ENCODE measurements around the gene MLLT3. TPM values are rescaled to one million over a fixed set of nuclear protein-coding genes. Genes with fewer than 3 reads are reported as not detected.

MLLT3 gene
- total RNA-seq, 4 donors from 2014 or later = 9.4 to 38.2 (median 30.2) TPM

DNA sequence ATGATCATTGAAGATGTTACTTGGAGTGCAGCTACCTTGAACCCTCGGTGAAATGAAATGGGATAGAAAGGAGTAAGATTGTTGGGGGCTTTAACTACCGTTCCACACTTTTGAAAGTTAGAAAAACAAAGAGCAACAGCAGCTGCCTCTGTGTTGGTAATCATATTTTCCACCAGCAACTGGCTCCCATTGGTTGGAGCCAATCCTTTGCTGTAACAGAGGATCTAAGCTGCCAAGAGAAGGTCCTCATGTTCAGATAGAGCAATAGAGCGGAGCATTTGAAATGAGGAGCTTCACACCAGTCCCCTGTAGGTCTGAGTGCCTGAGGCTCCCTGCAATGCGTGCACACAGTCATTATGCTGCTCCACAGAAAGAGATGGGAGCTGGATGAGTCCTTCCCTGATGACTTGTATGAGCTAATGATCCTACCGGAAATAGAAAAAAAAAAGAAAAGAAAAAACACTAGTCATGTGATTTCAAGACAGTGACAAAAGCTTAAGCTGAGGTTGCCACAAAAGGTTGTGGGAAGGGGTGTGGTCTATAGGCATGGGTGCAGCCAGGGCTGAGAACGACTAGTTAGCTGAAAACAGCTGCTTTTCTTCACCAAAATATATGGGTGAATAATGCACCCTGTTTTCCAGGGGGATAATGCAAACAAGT lies 300.7 kb downstream of the MLLT3 start:
- intact Hi-C loops (cut with DNase I; ENCODE audit: low total_unique reads) (no loop called here), in situ Hi-C loops (cut with MboI; ENCODE audit: low pct_ligation_motif_present in 1 of 4, low pct_unique_long_range_greater_than_20kb in 1 of 4, low sequenced_read_pairs in 3 of 4) (no loop called here)
- Histone ChIP-seq H3K4me1 (peaks cover 0 to 4% (median 0%) of the 10 kb centered on the region in 4 donors), H3K27ac (no peak overlapping the region), H3K27me3 (no peaks in the 10 kb centered on the region), H3K4me3 (no peak overlapping the region), H3K36me3 (no peaks in the 10 kb centered on the region), H3K9me3 (no peaks in the 10 kb centered on the region)
- TF ChIP-seq EP300 (IDR thresholded peaks at IDR 0.05; ENCODE audit: low read depth) = no peak
- TF ChIP-seq, protein P1, sequence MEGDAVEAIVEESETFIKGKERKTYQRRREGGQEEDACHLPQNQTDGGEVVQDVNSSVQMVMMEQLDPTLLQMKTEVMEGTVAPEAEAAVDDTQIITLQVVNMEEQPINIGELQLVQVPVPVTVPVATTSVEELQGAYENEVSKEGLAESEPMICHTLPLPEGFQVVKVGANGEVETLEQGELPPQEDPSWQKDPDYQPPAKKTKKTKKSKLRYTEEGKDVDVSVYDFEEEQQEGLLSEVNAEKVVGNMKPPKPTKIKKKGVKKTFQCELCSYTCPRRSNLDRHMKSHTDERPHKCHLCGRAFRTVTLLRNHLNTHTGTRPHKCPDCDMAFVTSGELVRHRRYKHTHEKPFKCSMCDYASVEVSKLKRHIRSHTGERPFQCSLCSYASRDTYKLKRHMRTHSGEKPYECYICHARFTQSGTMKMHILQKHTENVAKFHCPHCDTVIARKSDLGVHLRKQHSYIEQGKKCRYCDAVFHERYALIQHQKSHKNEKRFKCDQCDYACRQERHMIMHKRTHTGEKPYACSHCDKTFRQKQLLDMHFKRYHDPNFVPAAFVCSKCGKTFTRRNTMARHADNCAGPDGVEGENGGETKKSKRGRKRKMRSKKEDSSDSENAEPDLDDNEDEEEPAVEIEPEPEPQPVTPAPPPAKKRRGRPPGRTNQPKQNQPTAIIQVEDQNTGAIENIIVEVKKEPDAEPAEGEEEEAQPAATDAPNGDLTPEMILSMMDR (IDR thresholded peaks at IDR 0.05) = no peak
- no peak for TF ChIP-seq POLR2AphosphoS5 (IDR thresholded peaks at IDR 0.05)
- TF ChIP-seq POLR2A (IDR thresholded peaks at IDR 0.05) = no peak
- DNase-seq = no peak
- WGBS, 2 donors (ENCODE audit: low coverage in 1 of 2) = 64 to 84% methylated on average over 3 to 6 of the region's 6 CpGs

DNA sequence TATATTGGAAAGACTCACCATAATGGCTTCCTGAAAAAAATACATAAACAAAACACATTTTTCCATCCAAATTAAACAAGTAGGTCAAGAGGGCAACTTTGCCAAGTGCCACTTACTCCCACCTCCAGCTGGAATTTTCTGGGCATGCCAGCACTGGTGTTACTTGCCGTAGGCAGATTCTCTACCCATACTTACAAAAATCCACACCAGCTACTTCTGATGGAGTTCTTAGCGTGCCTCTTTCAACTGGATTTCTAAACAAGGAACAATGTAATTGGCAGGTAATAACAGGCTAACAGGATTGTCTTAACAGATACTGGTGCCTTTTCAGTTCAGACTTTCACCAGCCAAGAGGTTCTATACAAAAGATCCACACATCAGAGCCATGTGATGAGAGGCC lies 301.4 kb downstream of the MLLT3 start:
- DNase-seq = no peak
- TF ChIP-seq, protein P1 (IDR thresholded peaks at IDR 0.05) = no peak
- TF ChIP-seq POLR2A (IDR thresholded peaks at IDR 0.05) = no peak
- no peak for TF ChIP-seq POLR2AphosphoS5 (IDR thresholded peaks at IDR 0.05)
- TF ChIP-seq EP300 (IDR thresholded peaks at IDR 0.05; ENCODE audit: low read depth) = no peak
- Histone ChIP-seq H3K9me3 (no peaks in the 10 kb centered on the region), H3K36me3 (no peaks in the 10 kb centered on the region), H3K4me1 (peaks cover 0 to 4% (median 0%) of the 10 kb centered on the region in 4 donors), H3K4me3 (no peak overlapping the region), H3K27me3 (no peaks in the 10 kb centered on the region), H3K27ac (peak overlapping the region in 1 of 4 donors; percentile 62)
- WGBS, 2 donors (ENCODE audit: low coverage in 1 of 2) = 60 to 100% methylated on average over 1 to 2 of the region's 2 CpGs
- intact Hi-C loops (cut with DNase I; ENCODE audit: low total_unique reads) (no loop called here), in situ Hi-C loops (cut with MboI; ENCODE audit: low pct_ligation_motif_present in 1 of 4, low pct_unique_long_range_greater_than_20kb in 1 of 4, low sequenced_read_pairs in 3 of 4) (no loop called here)

DNA sequence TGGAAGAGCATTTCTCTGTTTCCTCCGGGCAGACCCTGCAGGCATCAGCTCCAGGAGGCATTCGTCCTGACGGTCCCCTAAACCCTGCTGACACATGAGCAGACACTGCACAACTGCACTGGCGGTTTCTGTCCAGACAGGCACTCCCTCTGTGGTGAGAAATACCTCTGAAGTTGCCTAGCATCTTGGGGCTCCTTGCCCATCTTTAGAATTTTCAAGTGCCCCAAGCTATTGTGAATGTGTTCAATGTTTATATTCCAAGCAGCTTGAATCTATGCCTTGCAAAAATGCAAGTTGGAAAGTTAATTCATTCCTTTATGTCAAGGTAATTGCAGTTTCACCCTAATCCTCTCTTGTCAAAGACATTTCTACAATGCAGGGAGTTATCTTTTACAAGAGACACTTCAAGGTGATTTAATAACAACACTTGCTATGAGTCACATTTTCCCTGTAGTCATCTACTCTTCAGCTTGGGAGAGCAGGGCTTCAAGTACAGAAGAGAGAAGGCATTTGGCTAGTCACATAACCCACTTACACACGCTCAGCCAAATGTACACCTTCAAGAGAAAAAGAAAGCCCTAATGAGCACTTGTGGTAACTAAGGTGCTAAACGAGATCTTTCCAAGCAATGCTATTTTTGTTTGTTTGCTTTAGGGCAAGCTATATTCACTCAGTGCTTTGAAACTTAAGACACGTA lies 302.5 kb downstream of the MLLT3 start:
- no peak for DNase-seq
- peak overlapping the region in 3 of 4 donors; percentile 58 to 62 (median 61) for H3K27ac ChIP-seq
- H3K4me3 ChIP-seq = no peak overlapping the region
- TF ChIP-seq POLR2A (IDR thresholded peaks at IDR 0.05) = no peak
- peak in 2 of 3 donors; percentile 37 to 73 for TF ChIP-seq POLR2AphosphoS5 (IDR thresholded peaks at IDR 0.05)
- H3K9me3 ChIP-seq = no peaks in the 10 kb centered on the region
- 41 to 77% methylated on average over 3 to 7 of the region's 7 CpGs for WGBS, 2 donors (ENCODE audit: low coverage in 1 of 2)
- no peaks in the 10 kb centered on the region for H3K36me3 ChIP-seq
- peaks cover 0 to 8% (median 0%) of the 10 kb centered on the region in 4 donors for H3K4me1 ChIP-seq
- in situ Hi-C loops (cut with MboI; ENCODE audit: low pct_ligation_motif_present in 1 of 4, low pct_unique_long_range_greater_than_20kb in 1 of 4, low sequenced_read_pairs in 3 of 4) = no loop called here
- intact Hi-C loops (cut with DNase I; ENCODE audit: low total_unique reads) = no loop called here
- no peaks in the 10 kb centered on the region for H3K27me3 ChIP-seq

DNA sequence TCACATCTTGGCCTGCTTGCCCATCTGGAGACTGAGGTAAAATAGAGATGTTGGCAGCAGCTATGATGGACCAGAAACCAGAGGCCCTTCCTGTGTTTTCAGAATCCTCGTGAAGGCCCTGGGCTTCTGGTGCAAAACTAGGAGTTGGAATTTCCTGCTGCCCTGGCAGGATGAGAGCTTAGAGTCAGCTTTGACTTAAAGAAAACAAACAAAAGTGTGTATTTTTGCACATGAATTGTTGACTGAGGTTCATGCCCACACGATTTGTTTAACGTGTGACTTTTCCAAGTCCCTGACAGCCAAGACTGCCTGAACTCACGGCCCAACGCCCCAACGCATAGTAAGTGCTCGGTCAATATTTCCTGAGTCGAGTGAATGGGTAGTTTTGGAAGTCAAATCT lies 303.1 kb downstream of the MLLT3 start:
- H3K4me1 ChIP-seq = peaks cover 0 to 8% (median 0%) of the 10 kb centered on the region in 4 donors
- no peak overlapping the region for H3K4me3 ChIP-seq
- no peaks in the 10 kb centered on the region for H3K9me3 ChIP-seq
- H3K27ac ChIP-seq = peak overlapping the region in 3 of 4 donors; percentile 58 to 62 (median 61)
- intact Hi-C loops (cut with DNase I; ENCODE audit: low total_unique reads) (no loop called here), in situ Hi-C loops (cut with MboI; ENCODE audit: low pct_ligation_motif_present in 1 of 4, low pct_unique_long_range_greater_than_20kb in 1 of 4, low sequenced_read_pairs in 3 of 4) (no loop called here)
- H3K27me3 ChIP-seq = no peaks in the 10 kb centered on the region
- WGBS, 2 donors (ENCODE audit: low coverage in 1 of 2) = 86% methylated on average over 8 of the region's 8 CpGs; no CpG with 5 or more reads in 1 of the 2 donors
- no peak for DNase-seq
- no peak for TF ChIP-seq POLR2AphosphoS5 (IDR thresholded peaks at IDR 0.05)
- TF ChIP-seq POLR2A (IDR thresholded peaks at IDR 0.05) = no peak
- TF ChIP-seq, protein P1 (IDR thresholded peaks at IDR 0.05) = no peak
- no peaks in the 10 kb centered on the region for H3K36me3 ChIP-seq
